ENCODE data around the gene ARID1B. TPM values are rescaled to one million over a fixed set of nuclear protein-coding genes. Genes with fewer than 3 reads are reported as not detected.

Gene ARID1B
- total and polyA plus RNA-seq, 9 of the 15 experiments (the other 6 are each of a cell fraction or from before 2014, with no cell fraction given), result 12.5 to 50.5 (median 25.8) TPM

GRCh38 chr6:157021344-157021992 lies 244.3 kb downstream of the ARID1B start (continued):
- TF ChIP-seq BCLAF1 (IDR thresholded peaks at IDR 0.05; ENCODE audit: borderline replicate concordance in 1 of 2, control insufficient read depth in 1 of 2, low read depth in 2 of 2, low read length in 1 of 2) (0 out of 4 replicates have a peak, but pooled peaks of 1 of the 2 experiments have one; percentile 40), KAT8 (IDR thresholded peaks at IDR 0.05; ENCODE audit: low read depth) (no peak), PYGO2 (tag; IDR thresholded peaks at IDR 0.05) (no peak), ZNF184 (CRISPR knock-in tag; IDR thresholded peaks at IDR 0.05) (no peak), MGA (IDR thresholded peaks at IDR 0.05) (peak; percentile 66), PHB2 (IDR thresholded peaks at IDR 0.05; ENCODE audit: low read depth) (no peak), CEBPZ (IDR thresholded peaks at IDR 0.05; ENCODE audit: borderline replicate concordance, low read depth, low read length) (no peak), ETV5 (CRISPR knock-in tag; IDR thresholded peaks at IDR 0.05; ENCODE audit: low read depth) (peak; percentile 85)
